AG04449 (cell line): ENCODE data around the gene RBM8A.

Experiments
- CTCF ChIA-PET: fragments of 350-600 bp; formaldehyde crosslinking; extraction: SDS; loops from one replicate; lab custom pipeline; 2021; ENCODE audit warnings: antibody characterized with exemption; lab: Yijun Ruan, JAX
- POLR2A ChIA-PET: fragments of 400-600, 350-600 bp; formaldehyde crosslinking; extraction: SDS; loops from one replicate; lab custom pipeline; 2020; ENCODE audit warnings: antibody characterized with exemption, inconsistent platforms; lab: Yijun Ruan, JAX
- DNase-seq: peaks from one replicate; pipeline ENCODE4 v3.0.0-alpha.2; 2010; ENCODE audit warnings: low read depth, low spot score
- H3K4me3 ChIP-seq: 2 replicates; pipeline ENCODE4 v1.5.1; 2011; ENCODE audit warnings: low read depth, mild to moderate bottlenecking, control low read depth, low read length
- TF ChIP-seq, protein P1 (sequence below): IDR thresholded peaks from one replicate; pipeline ENCODE4 v1.5.1; 2011; ENCODE audit warnings: mild to moderate bottlenecking, moderate library complexity, low read length, control low read depth, inconsistent platforms; ENCODE audit not compliant: insufficient read depth; ENCODE audit errors: missing control alignments

Gene RBM8A

DNA sequence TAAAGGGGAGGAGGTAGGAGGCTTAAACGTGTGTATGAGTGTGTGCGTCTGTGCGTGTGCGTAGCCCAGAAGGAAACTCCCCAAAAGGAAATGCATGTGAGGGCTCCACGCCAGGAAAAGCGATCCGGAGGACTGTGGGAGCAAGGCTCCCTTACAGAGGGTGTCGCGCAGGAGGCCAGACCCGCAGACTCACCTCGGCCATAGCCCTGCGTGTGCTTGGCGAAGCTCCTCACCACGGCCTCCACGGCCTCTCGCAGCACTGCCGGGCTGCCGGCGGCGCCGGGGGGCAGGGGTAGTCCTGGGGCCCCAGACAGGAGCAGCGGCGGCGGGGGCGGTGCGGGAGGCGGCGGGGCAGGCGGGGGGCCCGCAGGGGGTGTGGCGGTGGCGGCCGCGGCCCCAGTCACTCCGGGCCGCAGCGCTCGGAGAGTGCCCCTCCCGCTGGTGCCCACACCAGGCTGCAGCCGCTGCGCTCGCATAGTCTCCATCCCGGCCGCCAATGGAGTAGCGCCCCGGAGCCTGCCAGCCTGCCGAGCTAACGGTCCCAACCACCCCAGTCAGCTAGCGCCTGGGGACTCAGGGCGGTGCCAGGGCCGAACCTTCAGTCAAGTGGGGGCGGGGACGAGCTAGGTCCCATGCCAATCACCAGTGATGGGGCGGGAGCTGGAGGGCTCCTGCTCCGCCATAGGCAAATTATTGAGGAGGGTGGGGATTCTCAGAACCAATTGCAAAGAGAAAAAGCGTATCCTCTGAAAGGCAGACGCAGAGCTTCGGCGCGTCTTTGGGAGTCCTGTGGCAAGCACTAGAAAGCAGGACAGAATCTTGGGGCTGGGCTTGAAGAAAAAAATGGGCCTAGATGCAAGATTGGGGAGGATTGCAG lies 30.4 kb upstream of the RBM8A start, which contains the start of gene LIX1L:
Gene LIX1L, minus strand, starts transcription at position 575 of the 877 bp plus-strand sequence. Its CDS starts 90 bp downstream, at position 485.
- CTCF ChIA-PET: interaction anchor here (0.9 to 3.7 kb wide), 8 partner anchors 8 to 101 kb away, joined by 3 to 11 read pairs (median 7); partner anchors contain the start of genes ITGA10 and RBM8A
- H3K4me3 ChIP-seq: peak within 1 kb of the TSS; percentile 82
- TF ChIP-seq, protein P1, sequence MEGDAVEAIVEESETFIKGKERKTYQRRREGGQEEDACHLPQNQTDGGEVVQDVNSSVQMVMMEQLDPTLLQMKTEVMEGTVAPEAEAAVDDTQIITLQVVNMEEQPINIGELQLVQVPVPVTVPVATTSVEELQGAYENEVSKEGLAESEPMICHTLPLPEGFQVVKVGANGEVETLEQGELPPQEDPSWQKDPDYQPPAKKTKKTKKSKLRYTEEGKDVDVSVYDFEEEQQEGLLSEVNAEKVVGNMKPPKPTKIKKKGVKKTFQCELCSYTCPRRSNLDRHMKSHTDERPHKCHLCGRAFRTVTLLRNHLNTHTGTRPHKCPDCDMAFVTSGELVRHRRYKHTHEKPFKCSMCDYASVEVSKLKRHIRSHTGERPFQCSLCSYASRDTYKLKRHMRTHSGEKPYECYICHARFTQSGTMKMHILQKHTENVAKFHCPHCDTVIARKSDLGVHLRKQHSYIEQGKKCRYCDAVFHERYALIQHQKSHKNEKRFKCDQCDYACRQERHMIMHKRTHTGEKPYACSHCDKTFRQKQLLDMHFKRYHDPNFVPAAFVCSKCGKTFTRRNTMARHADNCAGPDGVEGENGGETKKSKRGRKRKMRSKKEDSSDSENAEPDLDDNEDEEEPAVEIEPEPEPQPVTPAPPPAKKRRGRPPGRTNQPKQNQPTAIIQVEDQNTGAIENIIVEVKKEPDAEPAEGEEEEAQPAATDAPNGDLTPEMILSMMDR: no peak
- POLR2A ChIA-PET: interaction anchor here (0.7 to 1.9 kb wide), 9 partner anchors 11 to 99 kb away, joined by 3 to 9 read pairs (median 4); partner anchors contain the start of genes PIAS3 and RBM8A
- no peak for DNase-seq

DNA sequence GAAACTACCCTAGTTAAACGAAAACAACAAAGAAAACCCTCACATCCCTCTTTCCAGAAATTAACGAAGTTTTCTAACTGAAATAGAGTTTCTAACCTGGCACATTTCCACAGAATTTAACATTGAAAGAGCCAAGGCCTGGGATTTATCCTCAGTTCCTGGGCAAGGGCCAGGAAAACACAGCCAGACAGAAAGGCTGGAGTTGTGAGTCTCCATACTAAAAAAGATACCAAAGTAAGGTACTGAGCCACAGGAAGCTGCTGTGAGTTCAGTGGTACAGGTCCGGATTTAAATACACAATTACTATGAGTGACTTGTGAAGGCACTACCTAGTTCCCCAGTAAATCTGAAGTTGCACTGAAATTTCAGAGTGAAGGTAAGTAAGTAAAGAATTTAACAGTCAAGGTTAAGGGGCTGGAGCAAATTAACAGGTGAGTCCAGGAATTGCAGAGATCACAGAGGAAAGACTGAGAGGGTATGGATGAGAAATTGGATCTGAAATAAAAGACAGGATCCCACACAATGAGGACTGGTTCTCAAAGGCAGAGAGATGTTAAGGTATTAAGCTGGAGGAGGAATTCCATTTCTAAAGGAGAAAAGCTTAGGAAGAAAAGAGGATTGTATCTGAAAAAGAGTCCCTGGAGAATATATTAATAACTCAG lies 29.6 kb upstream of the RBM8A start:
- DNase-seq: no peak
- CTCF ChIA-PET: interaction anchor here (1.6 to 3.7 kb wide), 6 partner anchors 15 to 100 kb away, joined by 3 to 11 read pairs (median 5); partner anchors contain the start of genes ITGA10 and PIAS3
- H3K4me3 ChIP-seq: peak overlapping the region; percentile 82
- TF ChIP-seq, protein P1: no peak
- POLR2A ChIA-PET: interaction anchor here (1.2 to 1.9 kb wide), 3 partner anchors 22 to 98 kb away, joined by 3 to 9 read pairs (median 5); partner anchors contain the start of genes PIAS3 and RBM8A

DNA sequence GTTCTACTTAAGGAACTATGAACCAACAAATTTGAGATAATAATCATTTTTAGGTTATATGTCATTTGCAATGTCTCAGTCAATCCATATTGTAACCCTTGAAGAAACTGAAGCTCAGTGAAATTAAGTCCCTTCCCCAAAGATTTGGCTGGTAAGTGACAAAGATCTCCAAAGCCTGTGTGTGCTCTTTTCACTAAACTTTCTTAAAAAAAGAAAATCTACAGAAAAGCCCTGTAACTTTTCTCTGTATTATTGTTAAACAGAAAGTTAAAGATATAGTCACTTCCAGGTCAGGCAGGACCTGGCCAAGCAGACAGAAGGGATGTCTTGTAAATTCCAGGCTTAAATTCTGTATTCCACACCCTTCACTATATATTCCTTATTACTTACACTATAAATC lies 29.1 kb upstream of the RBM8A start:
- no peak for DNase-seq
- H3K4me3 ChIP-seq: peak overlapping the region; percentile 82
- ChIA-PET POLR2A (no interaction called here), CTCF (interaction anchor here (1.4 to 3.7 kb wide), 4 partner anchors 14 to 98 kb away, joined by 3 to 11 read pairs (median 5); partner anchors contain the start of genes ITGA10 and PIAS3)
- TF ChIP-seq, protein P1: no peak

DNA sequence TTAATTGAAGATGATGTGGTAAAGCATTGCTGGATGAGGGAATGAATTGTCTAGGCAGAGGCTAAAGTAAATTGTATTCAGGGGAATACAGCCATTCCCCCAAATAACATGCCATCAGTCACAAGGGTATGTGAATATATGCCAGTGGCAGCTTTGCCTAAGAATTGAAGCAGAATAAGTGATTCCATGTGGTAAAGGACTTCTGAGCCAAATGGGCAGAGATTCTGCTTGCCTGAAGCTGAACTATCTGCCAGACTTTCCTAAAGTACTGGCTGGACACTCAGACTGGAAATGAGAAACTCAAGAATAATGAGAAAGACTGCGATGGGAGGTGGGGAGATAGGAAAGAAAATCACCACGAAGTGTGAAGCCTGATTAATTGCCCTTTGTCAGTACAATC lies 28.2 kb upstream of the RBM8A start:
- peak overlapping the region; percentile 12 for H3K4me3 ChIP-seq
- POLR2A ChIA-PET: interaction anchor here (0.8 to 1.4 kb wide), 3 partner anchors 9 to 20 kb away, joined by 3 to 5 read pairs (median 4); partner anchors contain the start of genes ANKRD34A and POLR3GL

DNA sequence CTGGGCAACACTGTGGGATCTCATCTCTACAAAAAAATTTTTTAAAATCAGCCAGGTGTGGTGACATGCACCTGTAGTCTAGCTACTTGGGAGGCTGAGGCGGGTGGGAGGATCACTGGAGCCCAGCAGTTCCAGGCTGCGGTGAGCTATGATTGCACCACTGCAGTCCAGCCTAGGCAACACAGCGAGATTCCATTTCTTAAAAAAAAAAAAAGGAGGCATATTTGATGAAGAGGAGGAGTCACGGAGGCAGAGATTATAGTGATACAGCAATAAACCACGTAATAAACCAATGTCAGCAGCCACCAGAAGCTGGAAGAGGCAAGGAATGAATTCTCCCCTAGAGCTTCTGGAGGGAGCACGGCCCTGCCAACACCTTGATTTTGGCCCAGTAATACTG lies 26.6 kb upstream of the RBM8A start:
- H3K4me3 ChIP-seq: no peak overlapping the region
- TF ChIP-seq, protein P1: no peak
- CTCF ChIA-PET: interaction anchor here (0.6 to 2.0 kb wide), 6 partner anchors 10 to 61 kb away, joined by 3 to 9 read pairs (median 4); partner anchors contain the start of gene RBM8A

More for the DNA sequence above, 28.2 kb upstream of the RBM8A start:
- no peak for DNase-seq
- TF ChIP-seq, protein P1: no peak
- CTCF ChIA-PET: interaction anchor here (1.3 to 1.9 kb wide), 6 partner anchors 13 to 97 kb away, joined by 3 to 9 read pairs (median 5); partner anchors contain the start of gene PIAS3

More for the DNA sequence above, 26.6 kb upstream of the RBM8A start:
- POLR2A ChIA-PET: interaction anchor here (1.3 to 1.4 kb wide), 2 partner anchors 11 to 95 kb away, joined by 4 to 5 read pairs; partner anchors contain the start of genes ANKRD34A, PIAS3 and POLR3GL
- DNase-seq: no peak
